Muscle of arm (tissue), 12 donors: ENCODE measurements around the gene PIK3CA. TPM values are rescaled to one million over a fixed set of nuclear protein-coding genes. Genes with fewer than 3 reads are reported as not detected.
"Not testable (repeated sequence)": the region's sequence is repeated elsewhere in the genome, so short reads cannot be mapped to it uniquely, and the experiment has no call there.

Experiments
- DNase-seq: peaks from one replicate; pipeline ENCODE4 v3.0.0-alpha.2; 2013
- polyA plus RNA-seq, 12 donors: library from polyadenylated mRNA; unstranded; fragments of 120-200 nt; gene quantifications; one replicate each; pipeline ENCODE4 v1.2.1, GENCODE V29; 2013; ENCODE audit not compliant: insufficient read length in 12 of 12

Gene PIK3CA
- polyA plus RNA-seq, 12 donors = 21.7 to 29.5 (median 25.6) TPM; not detected in 1

DNA sequence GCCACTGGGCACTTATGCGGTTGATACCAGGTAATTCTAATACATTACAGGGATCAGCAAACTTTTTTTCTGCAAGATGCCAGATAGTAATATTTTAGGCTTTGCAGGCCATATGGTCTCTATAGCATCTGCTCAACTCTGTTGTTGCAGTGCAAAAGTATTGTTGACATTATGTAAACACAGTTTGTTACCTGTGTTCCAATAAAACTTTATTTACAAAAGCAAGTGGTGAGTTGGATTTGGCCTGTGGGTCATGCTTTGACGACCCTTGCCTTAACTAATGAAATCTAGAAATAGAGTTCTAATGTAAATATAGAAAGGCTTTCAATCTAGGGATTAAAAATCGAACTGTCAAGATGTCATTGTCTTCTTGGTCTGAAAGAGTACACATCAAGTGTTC is 44.4 kb downstream of the PIK3CA start:
- DNase-seq = no peak

DNA sequence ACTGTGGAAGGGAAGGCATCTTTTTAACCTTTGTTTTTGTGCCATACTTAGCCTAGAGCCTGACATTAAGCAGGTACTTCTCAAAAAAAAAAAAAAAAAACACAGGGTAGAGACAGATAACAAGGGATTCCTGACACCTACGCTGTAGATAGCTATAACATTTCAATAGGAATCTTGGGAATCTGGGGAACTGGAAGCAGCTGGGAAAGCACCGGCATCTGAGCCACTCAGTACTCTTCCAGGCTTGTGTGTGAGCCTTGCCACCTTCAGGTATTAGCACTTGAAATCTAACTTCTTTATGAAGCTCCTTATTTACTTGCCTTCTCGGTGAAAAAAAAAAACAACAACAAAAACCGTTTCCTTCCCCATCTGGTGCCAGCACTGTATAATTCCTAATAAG is 46.8 kb downstream of the PIK3CA start:
- no peak for DNase-seq

DNA sequence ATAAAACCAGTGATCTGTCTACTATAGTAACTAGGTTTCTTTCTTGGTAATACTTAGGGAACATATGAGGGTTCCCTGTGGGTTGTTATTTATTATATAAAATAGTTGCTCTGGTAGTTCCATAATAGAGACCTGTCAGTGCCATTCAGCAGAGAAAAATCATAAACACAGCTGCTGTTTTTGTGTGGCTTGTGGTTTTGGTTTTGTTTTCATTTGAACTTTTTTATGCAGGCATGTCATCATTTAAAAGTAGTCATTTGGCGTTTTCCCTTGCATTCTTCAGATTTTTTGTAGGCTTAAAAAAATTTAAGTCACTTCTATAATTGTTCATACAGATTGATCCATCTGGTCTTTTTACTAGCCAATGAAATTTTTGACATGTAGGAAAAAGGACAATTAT is 47.9 kb downstream of the PIK3CA start:
- DNase-seq = no peak

DNA sequence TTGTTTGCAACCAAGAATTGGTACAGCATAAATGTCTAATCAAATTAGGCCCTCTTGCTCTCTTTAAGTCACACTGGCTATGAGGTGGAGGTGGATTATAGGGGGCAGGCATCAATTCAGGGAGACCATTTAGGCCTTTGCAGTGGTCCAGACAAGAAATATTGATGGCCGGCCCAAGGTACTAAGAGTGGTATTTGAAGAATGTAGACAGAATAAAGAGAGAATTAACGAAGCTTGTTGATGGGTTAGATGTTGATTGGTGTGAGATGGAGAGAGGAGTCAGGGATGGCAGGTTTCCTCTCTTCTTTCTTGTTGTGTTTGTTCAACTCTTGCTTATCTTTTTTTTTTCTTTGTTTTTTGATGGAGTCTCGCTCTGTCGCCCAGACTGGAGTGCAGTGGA is 48.5 kb downstream of the PIK3CA start:
- DNase-seq = no peak

DNA sequence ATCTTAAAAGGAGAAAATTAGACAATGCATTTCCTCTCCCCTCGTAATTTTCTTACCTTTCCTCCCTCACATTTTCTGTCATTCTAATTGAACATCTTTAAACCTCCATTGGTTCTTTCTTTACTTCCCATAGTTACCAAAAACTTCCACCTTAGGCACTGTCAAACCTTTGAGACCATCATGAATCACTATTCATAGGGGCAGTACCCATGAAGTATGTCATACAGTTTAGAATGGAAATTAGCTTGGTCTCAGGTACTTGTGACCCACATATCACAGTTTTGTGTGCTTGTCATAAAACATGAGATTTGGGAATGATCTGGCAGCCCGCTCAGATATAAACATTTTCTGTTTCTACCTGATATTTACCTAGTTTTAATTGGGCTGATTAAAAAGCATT is 52.6 kb downstream of the PIK3CA start:
- no peak for DNase-seq

- DNase-seq = not testable (repeated sequence)
These were observed 67.4 kb downstream of the PIK3CA start for GRCh38 chr3:179215550-179215949.

GRCh38 chr3:179218213-179218612 is 70.1 kb downstream of the PIK3CA start:
- DNase-seq = not testable (repeated sequence)

DNA sequence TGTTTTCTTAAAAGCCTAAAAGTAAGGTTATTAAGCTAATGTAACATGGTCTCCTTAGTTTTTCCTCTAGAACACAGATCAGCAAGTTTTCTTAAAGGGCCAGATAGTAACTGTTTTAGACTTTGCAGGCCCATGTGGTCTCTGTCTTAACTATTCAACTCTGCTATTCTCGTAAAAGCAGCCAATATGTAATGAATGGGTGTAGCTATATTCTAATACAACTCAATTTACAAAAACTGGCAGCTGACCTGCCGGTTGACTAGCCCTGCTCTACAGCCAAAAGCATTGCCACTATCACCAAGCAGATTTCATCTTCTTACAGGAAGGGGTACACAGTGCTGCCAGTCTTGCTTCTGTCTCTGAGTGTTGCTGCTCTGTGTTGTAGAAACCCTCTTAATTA is 75.4 kb downstream of the PIK3CA start:
- no peak for DNase-seq

GRCh38 chr3:179224584-179224983 is 76.4 kb downstream of the PIK3CA start:
- no peak for DNase-seq

- no peak for DNase-seq
These were observed 79.2 kb downstream of the PIK3CA start for GRCh38 chr3:179227349-179227748.

DNA sequence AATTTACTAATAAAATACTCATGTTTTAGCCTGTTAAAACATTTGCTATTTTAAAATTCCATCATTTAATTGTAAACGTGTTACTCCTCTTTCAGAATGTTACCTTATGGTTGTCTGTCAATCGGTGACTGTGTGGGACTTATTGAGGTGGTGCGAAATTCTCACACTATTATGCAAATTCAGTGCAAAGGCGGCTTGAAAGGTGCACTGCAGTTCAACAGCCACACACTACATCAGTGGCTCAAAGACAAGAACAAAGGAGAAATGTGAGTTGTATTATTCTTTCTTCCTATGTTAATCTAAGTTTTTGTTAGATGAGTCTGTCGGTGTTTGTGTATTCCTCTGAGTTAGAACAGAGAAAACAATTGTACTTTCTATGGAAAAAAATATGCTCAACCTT is 81.0 kb downstream of the PIK3CA start:
- DNase-seq = no peak

GRCh38 chr3:179233043-179233442 is 84.9 kb downstream of the PIK3CA start:
- DNase-seq = no peak

GRCh38 chr3:179234199-179234598 is 86.0 kb downstream of the PIK3CA start:
- no peak for DNase-seq

DNA sequence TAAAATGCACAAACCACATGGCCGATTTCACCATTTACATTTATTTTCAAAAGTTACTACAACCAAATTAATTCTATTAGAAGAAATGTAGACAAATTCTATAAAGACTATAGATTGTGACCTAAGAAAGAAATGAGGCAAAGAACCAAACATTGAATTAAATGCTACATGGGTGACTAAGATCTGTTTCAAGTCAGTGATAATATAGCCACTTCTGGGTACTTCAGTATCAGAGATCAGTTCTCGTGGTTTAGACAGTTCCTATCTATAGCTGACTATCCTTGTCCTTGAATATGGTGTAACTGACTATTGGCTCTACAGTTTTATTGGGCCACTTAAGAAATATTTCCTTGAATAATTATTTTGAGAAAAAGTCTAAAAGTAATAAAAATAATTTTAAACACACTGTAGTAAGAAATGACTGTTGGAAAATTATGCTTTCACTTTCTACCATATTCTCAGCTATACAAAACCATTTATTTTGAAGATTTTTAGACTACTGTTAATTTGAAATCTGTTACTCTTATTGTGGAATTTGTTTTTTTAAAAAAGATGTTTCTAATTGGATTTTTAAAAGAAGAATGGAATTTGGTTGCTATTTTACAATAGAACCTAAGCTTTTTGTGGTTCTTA is 88.6 kb downstream of the PIK3CA start:
- no peak for DNase-seq

DNA sequence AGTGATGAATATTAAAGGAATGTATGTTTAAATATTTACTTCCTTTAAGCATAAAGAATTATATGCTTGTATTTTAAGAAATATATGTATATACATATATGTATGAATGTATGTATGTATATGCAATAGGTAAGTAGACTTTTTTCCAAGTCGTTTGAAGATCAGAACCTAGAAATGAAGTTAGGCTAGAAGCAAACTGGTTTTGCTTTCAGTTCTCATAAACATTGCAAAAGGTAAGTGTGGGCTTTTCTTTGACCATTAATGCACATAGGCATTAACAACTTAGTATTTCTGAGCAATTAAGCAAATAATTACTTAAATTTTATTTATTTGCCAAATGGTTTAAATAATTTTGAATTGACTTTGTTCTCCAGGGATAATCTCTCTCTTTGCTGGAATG is 92.1 kb downstream of the PIK3CA start:
- DNase-seq = not testable (repeated sequence)

GRCh38 chr3:179242859-179243258 is 94.7 kb downstream of the PIK3CA start:
- not testable (repeated sequence) for DNase-seq

GRCh38 chr3:179244878-179245277 is 96.7 kb downstream of the PIK3CA start:
- DNase-seq = no peak

DNA sequence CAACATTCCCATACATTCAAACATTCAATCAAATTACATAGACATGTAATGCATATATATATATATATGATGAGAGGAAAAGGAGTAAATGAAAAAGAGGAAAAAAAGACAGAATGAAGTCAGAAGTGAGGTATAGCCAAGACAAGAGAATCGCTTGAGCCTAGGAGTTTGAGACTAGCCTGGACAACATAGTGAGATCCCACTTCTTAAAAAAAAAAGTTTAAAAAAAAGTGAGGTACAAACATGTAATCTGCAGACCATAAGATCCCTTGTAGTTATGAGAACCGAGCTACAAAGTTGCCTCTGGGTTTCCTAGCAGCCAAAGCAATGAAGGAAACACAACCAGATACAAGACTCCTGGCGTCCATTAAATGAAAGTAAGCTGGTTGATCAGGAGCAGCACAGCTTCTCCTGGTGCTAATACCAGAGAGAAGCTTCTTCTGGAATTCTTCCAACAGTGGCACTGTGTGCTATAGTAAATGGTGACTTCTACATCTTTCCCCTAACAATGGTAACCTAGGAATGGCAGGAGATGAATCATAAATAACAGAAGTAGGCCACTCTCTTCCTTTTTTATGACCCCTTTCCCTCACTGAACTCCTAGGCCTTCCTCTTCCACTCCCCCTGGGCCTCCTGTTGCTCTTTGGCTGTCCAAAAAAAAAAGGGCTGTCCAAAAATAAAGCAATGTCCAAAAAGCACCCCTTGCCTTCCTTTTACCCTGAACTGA is 99.3 kb downstream of the PIK3CA start:
- no peak for DNase-seq

DNA sequence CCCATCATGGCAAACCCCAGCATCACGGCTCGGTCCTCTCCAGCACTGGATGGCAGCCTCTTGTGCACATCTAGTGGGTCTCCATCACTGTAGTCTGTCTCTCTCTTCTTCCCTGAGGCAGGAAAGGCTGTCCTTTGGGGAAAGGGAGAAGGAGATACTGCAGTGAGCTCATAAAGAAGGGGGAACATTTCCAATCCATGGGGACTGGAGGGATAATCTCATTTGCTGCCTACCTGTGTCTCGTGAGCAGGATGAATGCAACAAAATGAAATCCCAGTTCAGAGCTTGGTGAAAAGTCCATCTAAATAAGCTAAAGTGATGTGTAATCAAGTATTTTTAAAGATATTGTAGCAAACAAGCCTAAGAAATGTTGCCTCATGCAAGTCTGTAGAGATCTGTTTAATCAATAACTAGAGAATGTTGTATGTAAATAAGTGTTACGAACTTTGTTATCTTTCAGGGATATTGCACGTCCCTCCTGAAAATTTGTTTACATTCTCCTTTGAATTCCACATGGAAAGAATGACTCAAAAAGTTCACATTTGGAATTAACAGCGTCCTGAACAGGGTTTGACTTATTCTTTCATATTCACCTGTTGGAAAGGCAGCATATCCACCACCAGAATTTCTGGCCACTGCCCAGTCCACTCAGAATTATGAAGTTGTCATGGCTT is 102.8 kb downstream of the PIK3CA start, which contains the start of gene KCNMB3:
Gene KCNMB3 (minus strand): TSS at position 312 of the 674 bp plus-strand sequence. CDS start 124 bp downstream, at position 188.
- no peak for DNase-seq

GRCh38 chr3:179256813-179257212 is 108.7 kb downstream of the PIK3CA start:
- DNase-seq = no peak

DNA sequence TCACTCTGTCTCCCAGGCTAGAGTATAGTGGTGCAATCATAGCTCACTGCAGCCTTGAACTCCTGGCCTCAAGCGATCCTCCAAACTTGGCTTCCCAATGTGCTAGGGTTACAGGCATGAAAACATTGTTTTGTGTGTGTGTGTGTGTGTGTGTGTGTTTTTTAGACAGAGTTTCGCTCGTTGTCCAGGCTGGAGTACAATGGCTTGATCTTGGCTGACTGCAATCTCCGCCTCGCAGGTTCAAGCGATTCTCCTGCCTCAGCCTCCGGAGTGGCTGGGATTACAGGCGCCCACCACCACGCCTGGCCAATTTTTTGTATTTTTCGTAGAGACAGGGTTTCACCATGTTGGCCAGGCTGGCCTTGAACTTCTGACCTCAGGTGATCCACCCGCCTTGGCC is 109.6 kb downstream of the PIK3CA start:
- not testable (repeated sequence) for DNase-seq

GRCh38 chr3:179258820-179259219 is 110.7 kb downstream of the PIK3CA start:
- no peak for DNase-seq
